ENCODE data around the gene MAP3K13.

GRCh38 chr3:185477316-185477715, 114.4 kb downstream of the MAP3K13 start:
- TF ChIP-seq, protein P1, sequence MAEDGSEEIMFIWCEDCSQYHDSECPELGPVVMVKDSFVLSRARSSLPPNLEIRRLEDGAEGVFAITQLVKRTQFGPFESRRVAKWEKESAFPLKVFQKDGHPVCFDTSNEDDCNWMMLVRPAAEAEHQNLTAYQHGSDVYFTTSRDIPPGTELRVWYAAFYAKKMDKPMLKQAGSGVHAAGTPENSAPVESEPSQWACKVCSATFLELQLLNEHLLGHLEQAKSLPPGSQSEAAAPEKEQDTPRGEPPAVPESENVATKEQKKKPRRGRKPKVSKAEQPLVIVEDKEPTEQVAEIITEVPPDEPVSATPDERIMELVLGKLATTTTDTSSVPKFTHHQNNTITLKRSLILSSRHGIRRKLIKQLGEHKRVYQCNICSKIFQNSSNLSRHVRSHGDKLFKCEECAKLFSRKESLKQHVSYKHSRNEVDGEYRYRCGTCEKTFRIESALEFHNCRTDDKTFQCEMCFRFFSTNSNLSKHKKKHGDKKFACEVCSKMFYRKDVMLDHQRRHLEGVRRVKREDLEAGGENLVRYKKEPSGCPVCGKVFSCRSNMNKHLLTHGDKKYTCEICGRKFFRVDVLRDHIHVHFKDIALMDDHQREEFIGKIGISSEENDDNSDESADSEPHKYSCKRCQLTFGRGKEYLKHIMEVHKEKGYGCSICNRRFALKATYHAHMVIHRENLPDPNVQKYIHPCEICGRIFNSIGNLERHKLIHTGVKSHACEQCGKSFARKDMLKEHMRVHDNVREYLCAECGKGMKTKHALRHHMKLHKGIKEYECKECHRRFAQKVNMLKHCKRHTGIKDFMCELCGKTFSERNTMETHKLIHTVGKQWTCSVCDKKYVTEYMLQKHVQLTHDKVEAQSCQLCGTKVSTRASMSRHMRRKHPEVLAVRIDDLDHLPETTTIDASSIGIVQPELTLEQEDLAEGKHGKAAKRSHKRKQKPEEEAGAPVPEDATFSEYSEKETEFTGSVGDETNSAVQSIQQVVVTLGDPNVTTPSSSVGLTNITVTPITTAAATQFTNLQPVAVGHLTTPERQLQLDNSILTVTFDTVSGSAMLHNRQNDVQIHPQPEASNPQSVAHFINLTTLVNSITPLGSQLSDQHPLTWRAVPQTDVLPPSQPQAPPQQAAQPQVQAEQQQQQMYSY (CRISPR knock-in tag; IDR thresholded peaks at IDR 0.05) = no peak
- no peak for TF ChIP-seq ESRRA (IDR thresholded peaks at IDR 0.05; ENCODE audit: low read length)

Data from GM12878 (cell line).